Lower lobe of right lung (tissue), 2 donors: Measurements from ENCODE around the gene ECHDC3. TPM values are rescaled to one million over a fixed set of nuclear protein-coding genes. Genes with fewer than 3 reads are reported as not detected.

Experiments
- ATAC-seq, 2 donors: fragments of 200-7000 bp; cut with Tn5 transposase; one replicate each; pipeline ENCODE4 v1.9.1; 2020 to 2022; ENCODE audit warnings: mild to moderate bottlenecking in 2 of 2, moderate library complexity in 2 of 2
- DNase-seq: peaks from one replicate; pipeline ENCODE4 v3.0.0-alpha.2; 2020
- H3K27ac ChIP-seq: fragments of 200-600 bp; one replicate; pipeline ENCODE4 v1.8.0; 2022
- H3K27me3 ChIP-seq: fragments of 200-600 bp; one replicate; pipeline ENCODE4 v1.8.0; 2022; ENCODE audit warnings: low read depth
- H3K36me3 ChIP-seq: fragments of 200-600 bp; one replicate; pipeline ENCODE4 v1.8.0; 2022; ENCODE audit warnings: mild to moderate bottlenecking
- H3K4me1 ChIP-seq: fragments of 200-600 bp; one replicate; pipeline ENCODE4 v1.8.0; 2022
- H3K4me3 ChIP-seq: fragments of 200-600 bp; one replicate; pipeline ENCODE4 v1.8.0; 2022; ENCODE audit warnings: mild to moderate bottlenecking
- H3K9me3 ChIP-seq: fragments of 200-600 bp; one replicate; pipeline ENCODE4 v1.8.0; 2022
- CTCF ChIP-seq: fragments of 200-600 bp; IDR thresholded peaks from one replicate; pipeline ENCODE4 v1.8.0; 2022; ENCODE audit warnings: antibody characterized with exemption, mild to moderate bottlenecking
- intact Hi-C: fragments of 100-400 bp; cut with DNase I; formaldehyde crosslinking; loops from one replicate; pipeline ENCODE4 v1.11.0; 2022
- total RNA-seq: library from RNA; stranded (reverse); fragmentation: NEBNext Ultra II Directional; extraction: Animal tissue kit (Norgen Biotek cat#: 25700); gene quantifications from one replicate; pipeline ENCODE4 v1.2.1, GENCODE V29; 2021
- donor health status: DM: no; HTN: yes; CAD: no; lungs with severe emphysema.

Gene ECHDC3
- total RNA-seq, 1 donor from 2014 or later, result 29.5 TPM

GRCh38 chr10:11740907-11741306 lies 1.3 kb upstream of the ECHDC3 start:
- DNase-seq (no peak), ATAC-seq (no peak)
- H3K27me3 ChIP-seq, result no peaks in the 10 kb centered on the region
- H3K4me1 ChIP-seq, result peaks cover 23% of the 10 kb centered on the region
- H3K4me3 ChIP-seq, result no peak overlapping the region
- H3K27ac ChIP-seq, result no peak overlapping the region
- no peaks in the 10 kb centered on the region for H3K36me3 ChIP-seq
- TF ChIP-seq CTCF, result no peak
- H3K9me3 ChIP-seq, result no peaks in the 10 kb centered on the region
- intact Hi-C loops, result no loop called here

DNA sequence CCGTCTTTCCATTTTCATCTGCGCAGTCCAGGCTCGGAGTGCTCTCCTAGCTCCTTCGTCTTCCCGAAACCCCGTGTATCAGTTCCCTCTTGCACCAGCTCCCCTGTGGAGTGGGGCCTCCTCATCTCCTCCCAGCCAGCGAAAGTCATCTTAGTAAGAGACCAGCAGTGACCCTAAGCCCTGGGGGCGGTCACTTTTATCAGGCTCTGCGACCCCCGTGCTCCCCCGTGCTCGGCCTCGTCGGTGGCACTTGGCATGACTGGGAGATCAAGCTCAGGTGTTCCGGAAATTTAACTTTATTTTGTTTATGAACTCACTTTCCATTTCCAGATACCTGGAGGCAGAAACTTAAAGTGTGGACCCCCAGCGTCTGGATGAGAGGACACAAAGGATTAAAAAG lies 574 bp upstream of the ECHDC3 start:
- Histone ChIP-seq H3K36me3 (no peaks in the 10 kb centered on the region), H3K27ac (no peak overlapping the region), H3K4me1 (peaks cover 27% of the 10 kb centered on the region), H3K9me3 (no peaks in the 10 kb centered on the region), H3K27me3 (no peaks in the 10 kb centered on the region), H3K4me3 (peak overlapping the region; percentile 75)
- intact Hi-C loops, result no loop called here
- TF ChIP-seq CTCF, result no peak
- DNase-seq, result no peak
- no peak for ATAC-seq

DNA sequence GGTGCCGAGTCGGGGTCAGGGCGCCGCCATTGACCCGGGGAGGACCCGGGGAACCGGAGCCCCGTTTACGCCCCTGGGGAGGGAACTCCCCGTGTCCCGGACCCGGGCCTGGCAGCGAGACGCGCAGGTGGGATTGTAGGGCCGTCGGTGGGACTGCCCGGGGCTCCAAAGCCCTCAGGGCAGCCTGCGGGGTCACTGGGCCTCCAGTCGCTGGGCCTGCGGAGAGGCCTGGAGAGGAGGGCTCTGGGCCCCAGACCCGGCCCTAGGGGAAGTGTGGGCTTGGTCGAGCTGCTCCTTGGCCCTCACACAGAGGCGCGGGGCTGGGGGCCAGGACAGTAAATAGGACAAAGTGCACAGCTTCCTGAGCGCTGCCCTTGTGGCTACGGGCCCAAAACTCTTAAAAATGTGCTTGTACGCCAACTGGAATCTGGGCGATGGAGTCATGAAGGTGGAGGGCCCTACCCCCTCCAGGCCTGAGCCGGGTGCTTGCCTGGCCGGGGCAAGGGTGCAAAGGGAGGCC lies 657 bp downstream of the ECHDC3 start:
- no peak for TF ChIP-seq CTCF
- peak; percentile 68 to 70 for ATAC-seq
- intact Hi-C loops, result no loop called here
- DNase-seq, result peak; percentile 61
- Histone ChIP-seq H3K9me3 (no peaks in the 10 kb centered on the region), H3K27me3 (no peaks in the 10 kb centered on the region), H3K4me3 (peak overlapping the region; percentile 75), H3K4me1 (peaks cover 27% of the 10 kb centered on the region), H3K27ac (peak overlapping the region; percentile 92), H3K36me3 (peaks cover 2% of the 10 kb centered on the region)

GRCh38 chr10:11743461-11744338 lies 1.5 kb downstream of the ECHDC3 start:
- ATAC-seq (no peak), DNase-seq (no peak)
- intact Hi-C loops, result no loop called here
- Histone ChIP-seq H3K4me3 (peak overlapping the region; percentile 75), H3K36me3 (peaks cover 7% of the 10 kb centered on the region), H3K27ac (peak overlapping the region; percentile 92), H3K4me1 (peaks cover 27% of the 10 kb centered on the region), H3K9me3 (no peaks in the 10 kb centered on the region), H3K27me3 (no peaks in the 10 kb centered on the region)
- no peak for TF ChIP-seq CTCF

- intact Hi-C loops, result no loop called here
- no peak for ATAC-seq
- H3K4me3 ChIP-seq, result no peak overlapping the region
- TF ChIP-seq CTCF, result no peak
- no peak for DNase-seq
- no peaks in the 10 kb centered on the region for H3K9me3 ChIP-seq
- no peaks in the 10 kb centered on the region for H3K27me3 ChIP-seq
- no peak overlapping the region for H3K27ac ChIP-seq
- peaks cover 27% of the 10 kb centered on the region for H3K4me1 ChIP-seq
- H3K36me3 ChIP-seq, result peaks cover 19% of the 10 kb centered on the region
Observed at GRCh38 chr10:11745045-11745444, 2.9 kb downstream of the ECHDC3 start.
